Islet of Langerhans (tissue), 1 donor: ENCODE results near the gene AK5.
A peak's percentile ranks its signal among the peaks of the same experiment; 100 is the strongest.

ENCODE experiments used
- FAIRE-seq: peaks from one replicate; lab custom pipeline; 2011; peaks lifted over from hg19 to GRCh38; lab: Jason Lieb, UNC

The AK5 gene

DNA sequence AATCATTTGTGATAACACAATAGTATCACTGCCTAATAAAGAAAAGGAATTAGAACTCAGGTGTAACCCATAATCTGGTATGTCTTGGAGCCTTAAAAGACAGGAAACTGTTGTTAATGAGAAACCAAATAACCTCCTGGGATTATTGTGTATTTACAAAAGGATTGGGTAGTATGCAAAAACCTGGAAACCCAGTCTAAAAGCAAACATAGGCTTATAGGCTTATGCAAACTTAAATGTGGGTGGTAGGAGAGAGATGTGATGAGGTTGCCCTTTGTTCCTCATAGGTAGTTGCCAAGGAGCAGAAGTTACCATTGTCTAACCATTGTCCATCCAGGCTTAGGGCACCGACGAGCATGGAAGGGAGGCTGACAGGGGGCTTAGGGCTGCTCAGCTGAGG lies 165.8 kb downstream of the AK5 start:
- no peak for FAIRE-seq

- no peak for FAIRE-seq
Observed at GRCh38 chr1:77459881-77460280, 178.1 kb downstream of the AK5 start.

- no peak for FAIRE-seq
Observed at GRCh38 chr1:77461691-77462090, 179.9 kb downstream of the AK5 start.

DNA sequence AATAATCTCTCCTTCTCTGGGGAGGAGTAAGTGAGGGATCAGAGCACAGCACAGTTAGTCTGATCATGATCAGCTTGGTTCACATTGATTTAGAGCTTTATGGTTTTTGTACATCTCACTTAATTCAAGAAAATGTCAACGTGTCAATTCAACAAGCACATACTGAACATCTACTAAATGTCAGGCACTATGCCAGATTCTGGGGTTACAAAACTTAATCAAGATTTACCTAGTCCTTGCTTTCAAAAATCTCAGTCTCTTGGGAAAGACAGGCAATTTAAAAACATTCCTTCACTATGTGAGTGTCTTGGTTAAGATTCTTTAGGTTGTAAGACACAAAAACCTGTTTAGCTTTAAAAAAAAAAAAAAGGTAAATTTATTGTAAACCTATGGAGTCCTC lies 181.4 kb downstream of the AK5 start:
- no peak for FAIRE-seq

DNA sequence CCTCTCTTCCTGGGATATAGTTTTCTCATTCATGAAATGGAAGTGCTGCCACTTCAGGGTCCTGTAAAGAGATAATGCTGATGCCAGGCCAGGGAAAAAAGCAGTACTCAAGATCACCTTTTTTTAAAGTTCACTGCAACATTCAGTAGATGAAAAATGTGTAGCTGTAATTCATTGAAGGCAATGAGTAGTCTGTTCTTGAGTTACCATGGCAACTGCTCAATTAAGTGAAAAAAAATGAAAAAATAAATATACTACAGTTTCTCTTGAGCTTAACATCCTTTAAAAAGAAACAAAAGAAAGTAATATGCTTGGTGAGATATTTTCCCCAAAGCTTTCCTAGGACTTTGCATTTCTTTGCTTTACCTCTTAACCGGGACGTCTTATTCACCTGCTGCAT lies 183.3 kb downstream of the AK5 start:
- FAIRE-seq, result peak; percentile 27

GRCh38 chr1:77465922-77466321 lies 184.1 kb downstream of the AK5 start:
- FAIRE-seq, result no peak

DNA sequence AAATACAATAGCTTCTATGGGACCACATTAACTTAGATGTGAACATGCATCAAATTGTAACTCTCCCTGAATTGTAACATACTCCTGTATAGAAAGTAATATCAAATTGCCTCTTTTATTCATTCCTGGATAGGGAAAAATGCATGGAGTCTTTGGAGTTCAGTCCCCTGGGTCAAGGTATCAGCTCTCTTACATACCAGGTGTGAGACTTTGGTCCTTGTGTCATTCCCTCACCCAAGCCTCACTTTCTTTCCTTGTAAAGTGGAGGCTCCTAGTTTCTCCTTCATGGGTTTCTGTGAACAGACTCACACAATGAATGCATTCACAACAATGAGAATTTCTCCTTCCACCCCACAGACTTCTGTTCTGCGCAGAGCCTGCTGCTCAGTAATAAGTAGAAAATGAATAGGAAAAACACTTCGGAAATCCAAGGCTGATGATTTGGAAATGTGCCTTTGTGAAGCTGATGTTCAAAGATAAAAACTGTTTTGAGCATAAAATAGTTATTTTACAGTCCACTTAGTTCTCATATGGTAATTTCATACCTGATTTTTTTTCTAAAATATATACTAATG lies 185.3 kb downstream of the AK5 start:
- FAIRE-seq, result no peak

- FAIRE-seq, result no peak
Observed at GRCh38 chr1:77467741-77468140, 185.9 kb downstream of the AK5 start.

- FAIRE-seq, result peak; percentile 91
Observed at GRCh38 chr1:77468257-77468948, 186.6 kb downstream of the AK5 start.

GRCh38 chr1:77468949-77469710 lies 187.3 kb downstream of the AK5 start:
- FAIRE-seq, result no peak

GRCh38 chr1:77471691-77472090 lies 189.9 kb downstream of the AK5 start:
- FAIRE-seq, result no peak

GRCh38 chr1:77473690-77474089 lies 191.9 kb downstream of the AK5 start:
- FAIRE-seq, result no peak

GRCh38 chr1:77475641-77476040 lies 193.8 kb downstream of the AK5 start:
- no peak for FAIRE-seq

DNA sequence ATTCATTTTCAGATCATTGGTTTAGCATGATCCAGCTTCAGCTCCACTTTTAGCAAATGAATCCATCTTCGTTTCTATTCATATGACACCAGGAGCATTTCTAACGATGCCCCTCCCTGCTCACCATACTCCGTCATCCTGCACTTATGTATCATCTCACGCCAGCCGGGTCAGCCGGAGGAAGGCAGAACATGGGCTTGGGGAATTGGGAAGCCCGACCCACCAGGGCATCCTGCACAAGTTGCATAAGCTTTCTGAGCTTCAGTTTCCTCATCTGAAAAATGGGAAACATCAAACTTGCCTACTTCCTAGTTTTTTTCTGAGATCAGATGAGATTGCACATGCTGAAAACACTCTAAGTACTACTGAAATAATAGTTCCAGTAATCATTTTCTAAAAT lies 194.7 kb downstream of the AK5 start:
- no peak for FAIRE-seq

DNA sequence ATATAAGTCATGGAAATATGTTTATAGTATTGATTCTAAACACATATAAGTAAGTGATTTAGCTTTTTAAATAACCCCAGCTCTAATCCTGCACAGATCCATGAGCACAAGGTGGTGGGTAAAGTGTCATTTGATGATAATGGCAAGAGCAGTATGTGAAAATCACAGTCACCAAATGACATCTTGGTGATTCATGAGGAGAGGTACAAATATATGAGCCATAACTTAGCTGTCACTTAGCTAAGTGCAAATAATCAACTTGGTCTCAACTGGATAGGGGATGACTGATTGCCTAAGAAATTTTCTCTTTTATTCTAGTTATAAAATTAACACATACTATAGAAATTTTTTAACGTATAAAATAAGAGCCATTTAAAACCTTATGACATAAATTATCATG lies 202.5 kb downstream of the AK5 start:
- no peak for FAIRE-seq

- no peak for FAIRE-seq
Observed at GRCh38 chr1:77484926-77485325, 203.1 kb downstream of the AK5 start.

GRCh38 chr1:77487631-77488030 lies 205.8 kb downstream of the AK5 start:
- FAIRE-seq, result no peak

GRCh38 chr1:77489910-77490309 lies 208.1 kb downstream of the AK5 start:
- no peak for FAIRE-seq

DNA sequence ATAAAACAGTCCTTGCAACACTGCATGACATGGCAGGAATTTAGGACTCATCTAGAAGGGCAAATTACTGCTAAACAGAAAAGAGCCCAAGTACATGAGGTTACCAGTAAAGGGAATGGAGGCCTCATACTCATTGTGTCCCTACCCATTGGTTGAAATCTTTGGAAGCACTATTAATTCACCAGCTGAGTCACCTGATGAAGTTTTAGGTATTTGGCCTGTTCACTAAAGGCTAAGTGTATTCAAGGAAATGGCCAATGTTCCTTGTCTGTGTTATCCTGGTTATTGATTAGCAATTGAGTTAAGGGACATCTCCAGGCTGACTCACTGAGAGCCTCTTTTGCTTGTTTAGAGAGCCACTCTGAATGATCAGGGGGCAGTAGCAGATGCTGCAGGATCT lies 212.2 kb downstream of the AK5 start:
- FAIRE-seq, result no peak

- FAIRE-seq, result no peak
Observed at GRCh38 chr1:77498918-77499317, 217.1 kb downstream of the AK5 start.

GRCh38 chr1:77499466-77499865 lies 217.6 kb downstream of the AK5 start:
- FAIRE-seq, result no peak

DNA sequence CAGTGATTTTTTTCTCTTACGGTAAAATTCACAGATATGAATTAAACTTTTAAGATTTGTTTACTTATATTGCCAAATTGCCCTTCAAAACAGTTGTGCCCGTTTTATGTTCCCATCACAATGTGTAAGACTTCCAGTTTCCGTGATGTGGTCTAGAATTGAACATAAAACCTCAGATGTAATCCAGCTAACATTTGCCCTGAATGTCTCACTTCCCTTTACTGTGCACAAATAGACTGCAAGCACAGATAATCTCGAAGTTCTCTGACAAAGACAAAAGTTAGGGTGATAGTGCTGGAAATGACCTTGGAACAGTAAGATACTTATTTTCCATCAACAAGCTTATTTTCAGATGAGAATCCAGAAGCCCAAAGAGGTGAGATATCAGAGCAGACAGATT lies 223.2 kb downstream of the AK5 start:
- peak; percentile 17 for FAIRE-seq

- FAIRE-seq, result no peak
Observed at GRCh38 chr1:77506771-77507170, 225.0 kb downstream of the AK5 start.

- FAIRE-seq, result no peak
Observed at GRCh38 chr1:77509051-77509492, 227.3 kb downstream of the AK5 start.
